A549 (cell line): Measurements from ENCODE around the gene TXN2.

Experiments
- ESRRA ChIP-seq: fragments of 150-350 bp; IDR thresholded peaks from 2 replicates; pipeline ENCODE4 v1.6.1; 2014; ENCODE audit warnings: mild to moderate bottlenecking, low read length, borderline replicate concordance
- GATA3 ChIP-seq: IDR thresholded peaks from 2 replicates; pipeline ENCODE4 v1.6.1; 2012; ENCODE audit warnings: borderline replicate concordance
- HDAC2 ChIP-seq: fragments of 200-600 bp; sonication (generic); IDR thresholded peaks from 2 replicates; pipeline ENCODE4 v1.6.1; 2016
- POLR2A ChIP-seq: IDR thresholded peaks from 2 replicates; pipeline ENCODE4 v1.6.1; 2012; ENCODE audit warnings: mild to moderate bottlenecking, low read length
- RAD21 ChIP-seq, 2 experiments: fragments of >200 bp in 1 of 2; sonication (Bioruptor Twin) in 1 of 2; formaldehyde crosslinking in 1 of 2; IDR thresholded peaks in 1 of 2; conservative IDR thresholded peaks in 1 of 2; 2 replicates in 1 of 2; 3 replicates in 1 of 2; pipeline ENCODE4 v1.6.1; 2012 to 2018; ENCODE audit warnings: inconsistent platforms in 1 of 2
- TF ChIP-seq, protein P1 (sequence below): fragments of >200 bp; sonication (Bioruptor Twin); formaldehyde crosslinking; IDR thresholded peaks from 3 replicates; pipeline ENCODE4 v1.5.1; 2016
- TF ChIP-seq, protein P2 (sequence below): fragments of 450-650 bp; IDR thresholded peaks from 2 replicates; pipeline ENCODE4 v1.6.1; 2014; ENCODE audit warnings: antibody characterized with exemption

DNA sequence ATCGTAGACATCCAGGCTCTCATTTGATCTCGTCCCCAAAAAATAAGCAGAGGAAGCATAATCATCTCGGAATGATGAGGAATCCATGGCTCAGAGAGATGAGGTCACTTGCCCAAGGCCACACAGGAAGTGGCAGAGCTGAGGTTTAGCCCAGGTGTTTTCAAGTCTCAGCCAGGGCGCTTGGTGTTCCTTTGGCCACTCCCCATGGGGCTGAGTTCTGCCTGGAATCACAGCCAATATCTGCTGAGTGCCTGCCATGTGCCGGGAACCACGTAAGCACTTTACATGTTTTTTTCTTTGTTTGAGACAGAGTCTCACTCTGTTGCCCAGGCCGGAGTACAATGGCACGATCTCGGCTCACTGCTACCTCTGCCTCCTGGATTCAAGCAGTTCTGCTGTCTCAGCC, 64.2 kb downstream of the TXN2 start:
- TF ChIP-seq, protein P1, sequence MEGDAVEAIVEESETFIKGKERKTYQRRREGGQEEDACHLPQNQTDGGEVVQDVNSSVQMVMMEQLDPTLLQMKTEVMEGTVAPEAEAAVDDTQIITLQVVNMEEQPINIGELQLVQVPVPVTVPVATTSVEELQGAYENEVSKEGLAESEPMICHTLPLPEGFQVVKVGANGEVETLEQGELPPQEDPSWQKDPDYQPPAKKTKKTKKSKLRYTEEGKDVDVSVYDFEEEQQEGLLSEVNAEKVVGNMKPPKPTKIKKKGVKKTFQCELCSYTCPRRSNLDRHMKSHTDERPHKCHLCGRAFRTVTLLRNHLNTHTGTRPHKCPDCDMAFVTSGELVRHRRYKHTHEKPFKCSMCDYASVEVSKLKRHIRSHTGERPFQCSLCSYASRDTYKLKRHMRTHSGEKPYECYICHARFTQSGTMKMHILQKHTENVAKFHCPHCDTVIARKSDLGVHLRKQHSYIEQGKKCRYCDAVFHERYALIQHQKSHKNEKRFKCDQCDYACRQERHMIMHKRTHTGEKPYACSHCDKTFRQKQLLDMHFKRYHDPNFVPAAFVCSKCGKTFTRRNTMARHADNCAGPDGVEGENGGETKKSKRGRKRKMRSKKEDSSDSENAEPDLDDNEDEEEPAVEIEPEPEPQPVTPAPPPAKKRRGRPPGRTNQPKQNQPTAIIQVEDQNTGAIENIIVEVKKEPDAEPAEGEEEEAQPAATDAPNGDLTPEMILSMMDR = no peak
- TF ChIP-seq HDAC2 = no peak
- no peak for TF ChIP-seq POLR2A
- TF ChIP-seq RAD21 (conservative IDR thresholded peaks at IDR 0.05 in 1 of 2, IDR thresholded peaks at IDR 0.05 in 1 of 2) = no peak
- TF ChIP-seq, protein P2, sequence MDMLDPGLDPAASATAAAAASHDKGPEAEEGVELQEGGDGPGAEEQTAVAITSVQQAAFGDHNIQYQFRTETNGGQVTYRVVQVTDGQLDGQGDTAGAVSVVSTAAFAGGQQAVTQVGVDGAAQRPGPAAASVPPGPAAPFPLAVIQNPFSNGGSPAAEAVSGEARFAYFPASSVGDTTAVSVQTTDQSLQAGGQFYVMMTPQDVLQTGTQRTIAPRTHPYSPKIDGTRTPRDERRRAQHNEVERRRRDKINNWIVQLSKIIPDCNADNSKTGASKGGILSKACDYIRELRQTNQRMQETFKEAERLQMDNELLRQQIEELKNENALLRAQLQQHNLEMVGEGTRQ = no peak
- no peak for TF ChIP-seq GATA3
- no peak for TF ChIP-seq ESRRA
